GM10266 (cell line): ENCODE measurements around the gene ZNF32.

Source experiments
- DNase-seq: peaks from one replicate; pipeline ENCODE4 v3.0.0; 2012; ENCODE audit errors: extremely low spot score
- CTCF ChIP-seq: IDR thresholded peaks from 2 replicates; pipeline ENCODE4 v1.5.1; 2012; ENCODE audit warnings: mild to moderate bottlenecking, low read depth; ENCODE audit not compliant: control insufficient read depth, insufficient read depth; ENCODE audit errors: missing control alignments

ZNF32 gene

GRCh38 chr10:43687373-43687772, 38.7 kb upstream of the ZNF32 start:
- DNase-seq, result no peak
- no peak for TF ChIP-seq CTCF

GRCh38 chr10:43686414-43686813, 37.7 kb upstream of the ZNF32 start:
- no peak for DNase-seq
- TF ChIP-seq CTCF, result no peak

GRCh38 chr10:43685744-43686143, 37.1 kb upstream of the ZNF32 start:
- DNase-seq, result no peak
- TF ChIP-seq CTCF, result no peak

- no peak for DNase-seq
- no peak for TF ChIP-seq CTCF
Measured at GRCh38 chr10:43684292-43684559, 35.5 kb upstream of the ZNF32 start.

- no peak for DNase-seq
- peak; percentile 37 for TF ChIP-seq CTCF
Measured at GRCh38 chr10:43683451-43684291, 35.0 kb upstream of the ZNF32 start.

- DNase-seq, result no peak
- no peak for TF ChIP-seq CTCF
Measured at GRCh38 chr10:43682956-43683355, 34.3 kb upstream of the ZNF32 start.

- TF ChIP-seq CTCF, result no peak
- no peak for DNase-seq
Measured at GRCh38 chr10:43681721-43682120, 33.0 kb upstream of the ZNF32 start.
